Measurements from ENCODE around the gene C1R.
"Not testable (repeated sequence)": the region's sequence is repeated elsewhere in the genome, so short reads cannot be mapped to it uniquely, and the experiment has no call there.

The C1R gene

DNA sequence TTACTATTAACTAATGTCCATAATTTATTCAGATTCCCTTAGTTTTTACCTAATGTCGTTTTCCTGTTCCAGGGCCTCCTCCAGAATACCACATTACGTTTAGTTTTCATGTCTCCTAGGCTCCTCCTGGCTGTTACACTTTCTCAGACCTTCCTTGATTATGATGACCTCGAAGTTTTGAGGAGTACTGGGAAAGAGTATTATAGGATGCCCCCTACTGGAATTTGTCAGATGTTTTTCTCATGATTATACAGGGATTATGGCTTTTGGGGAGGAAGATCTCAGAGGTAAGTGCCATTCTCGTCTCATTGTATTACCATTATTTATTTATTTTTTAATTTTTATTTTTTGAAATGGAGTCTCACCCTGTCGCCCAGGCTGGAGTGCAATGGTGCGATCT, 49.4 kb downstream of the C1R start:
- Histone ChIP-seq H3K4me2 (ENCODE audit: low read depth, low read length, poor library complexity, severe bottlenecking) (no peak overlapping the region), H2AFZ (ENCODE audit: low read depth, low read length, severe bottlenecking) (no peak overlapping the region), H3K4me3 (ENCODE audit: insufficient read depth, low read length, poor library complexity, severe bottlenecking) (no peak overlapping the region), H4K20me1 (ENCODE audit: low read depth, low read length) (no peaks in the 10 kb centered on the region), H3K27ac (ENCODE audit: low read depth, low read length) (no peak overlapping the region), H3F3A (ENCODE audit: insufficient read depth) (no peaks in the 10 kb centered on the region), H3K9me2 (replicated peaks; ENCODE audit: insufficient read depth, low read length) (no peaks in the 10 kb centered on the region), H3K27me3 (ENCODE audit: low read length) (no peaks in the 10 kb centered on the region), H3K9me3 (ENCODE audit: insufficient read depth, low read length) (no peaks in the 10 kb centered on the region), H3K36me3 (ENCODE audit: low read length) (no peaks in the 10 kb centered on the region), H3K9ac (ENCODE audit: low read length) (no peak overlapping the region), H3K79me2 (ENCODE audit: insufficient read depth, low read length) (no peaks in the 10 kb centered on the region)
- TF ChIP-seq EZH2phosphoT487 (conservative IDR thresholded peaks at IDR 0.05; ENCODE audit: low read length) = no peak
- TF ChIP-seq, protein P1, sequence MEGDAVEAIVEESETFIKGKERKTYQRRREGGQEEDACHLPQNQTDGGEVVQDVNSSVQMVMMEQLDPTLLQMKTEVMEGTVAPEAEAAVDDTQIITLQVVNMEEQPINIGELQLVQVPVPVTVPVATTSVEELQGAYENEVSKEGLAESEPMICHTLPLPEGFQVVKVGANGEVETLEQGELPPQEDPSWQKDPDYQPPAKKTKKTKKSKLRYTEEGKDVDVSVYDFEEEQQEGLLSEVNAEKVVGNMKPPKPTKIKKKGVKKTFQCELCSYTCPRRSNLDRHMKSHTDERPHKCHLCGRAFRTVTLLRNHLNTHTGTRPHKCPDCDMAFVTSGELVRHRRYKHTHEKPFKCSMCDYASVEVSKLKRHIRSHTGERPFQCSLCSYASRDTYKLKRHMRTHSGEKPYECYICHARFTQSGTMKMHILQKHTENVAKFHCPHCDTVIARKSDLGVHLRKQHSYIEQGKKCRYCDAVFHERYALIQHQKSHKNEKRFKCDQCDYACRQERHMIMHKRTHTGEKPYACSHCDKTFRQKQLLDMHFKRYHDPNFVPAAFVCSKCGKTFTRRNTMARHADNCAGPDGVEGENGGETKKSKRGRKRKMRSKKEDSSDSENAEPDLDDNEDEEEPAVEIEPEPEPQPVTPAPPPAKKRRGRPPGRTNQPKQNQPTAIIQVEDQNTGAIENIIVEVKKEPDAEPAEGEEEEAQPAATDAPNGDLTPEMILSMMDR (IDR thresholded peaks at IDR 0.05; ENCODE audit: insufficient read depth, low read length, poor library complexity, severe bottlenecking) = no peak

- TF ChIP-seq EZH2phosphoT487 (conservative IDR thresholded peaks at IDR 0.05; ENCODE audit: low read length) = no peak
- TF ChIP-seq, protein P1 (IDR thresholded peaks at IDR 0.05; ENCODE audit: insufficient read depth, low read length, poor library complexity, severe bottlenecking) = no peak
- Histone ChIP-seq H3K27ac (ENCODE audit: low read depth, low read length) (no peak overlapping the region), H3K36me3 (ENCODE audit: low read length) (no peaks in the 10 kb centered on the region), H3K79me2 (ENCODE audit: insufficient read depth, low read length) (no peaks in the 10 kb centered on the region), H3K4me2 (ENCODE audit: low read depth, low read length, poor library complexity, severe bottlenecking) (no peak overlapping the region), H3K4me3 (ENCODE audit: insufficient read depth, low read length, poor library complexity, severe bottlenecking) (no peak overlapping the region), H3F3A (ENCODE audit: insufficient read depth) (no peaks in the 10 kb centered on the region), H3K9me3 (ENCODE audit: insufficient read depth, low read length) (no peaks in the 10 kb centered on the region), H3K27me3 (ENCODE audit: low read length) (no peaks in the 10 kb centered on the region), H3K9ac (ENCODE audit: low read length) (no peak overlapping the region), H4K20me1 (ENCODE audit: low read depth, low read length) (no peaks in the 10 kb centered on the region), H2AFZ (ENCODE audit: low read depth, low read length, severe bottlenecking) (no peak overlapping the region), H3K9me2 (replicated peaks; ENCODE audit: insufficient read depth, low read length) (no peaks in the 10 kb centered on the region)
These were observed 52.8 kb downstream of the C1R start for GRCh38 chr12:7039403-7039802.

GRCh38 chr12:7038591-7038990, 53.7 kb downstream of the C1R start:
- TF ChIP-seq, protein P1 (IDR thresholded peaks at IDR 0.05; ENCODE audit: insufficient read depth, low read length, poor library complexity, severe bottlenecking) = no peak
- TF ChIP-seq EZH2phosphoT487 (conservative IDR thresholded peaks at IDR 0.05; ENCODE audit: low read length) = no peak
- no peaks in the 10 kb centered on the region for H3K9me3 ChIP-seq (ENCODE audit: insufficient read depth, low read length)
- H2AFZ ChIP-seq (ENCODE audit: low read depth, low read length, severe bottlenecking) = no peak overlapping the region
- no peak overlapping the region for H3K4me3 ChIP-seq (ENCODE audit: insufficient read depth, low read length, poor library complexity, severe bottlenecking)
- H3F3A ChIP-seq (ENCODE audit: insufficient read depth) = no peaks in the 10 kb centered on the region
- H3K36me3 ChIP-seq (ENCODE audit: low read length) = no peaks in the 10 kb centered on the region
- H4K20me1 ChIP-seq (ENCODE audit: low read depth, low read length) = no peaks in the 10 kb centered on the region
- H3K4me2 ChIP-seq (ENCODE audit: low read depth, low read length, poor library complexity, severe bottlenecking) = no peak overlapping the region
- no peaks in the 10 kb centered on the region for H3K9me2 ChIP-seq (replicated peaks; ENCODE audit: insufficient read depth, low read length)
- H3K79me2 ChIP-seq (ENCODE audit: insufficient read depth, low read length) = no peaks in the 10 kb centered on the region
- H3K27me3 ChIP-seq (ENCODE audit: low read length) = no peaks in the 10 kb centered on the region
- no peak overlapping the region for H3K9ac ChIP-seq (ENCODE audit: low read length)
- H3K27ac ChIP-seq (ENCODE audit: low read depth, low read length) = no peak overlapping the region

GRCh38 chr12:7037411-7037810, 54.8 kb downstream of the C1R start:
- not testable (repeated sequence) for H3F3A ChIP-seq (ENCODE audit: insufficient read depth)

More at GRCh38 chr12:7037411-7037810, 54.8 kb downstream of the C1R start:
- not testable (repeated sequence) for H3K27me3 ChIP-seq (ENCODE audit: low read length); H3K9me2 ChIP-seq (replicated peaks; ENCODE audit: insufficient read depth, low read length); H3K9me3 ChIP-seq (ENCODE audit: insufficient read depth, low read length); H3K4me3 ChIP-seq (ENCODE audit: insufficient read depth, low read length, poor library complexity, severe bottlenecking); H3K79me2 ChIP-seq (ENCODE audit: insufficient read depth, low read length); H3K4me2 ChIP-seq (ENCODE audit: low read depth, low read length, poor library complexity, severe bottlenecking); H3K9ac ChIP-seq (ENCODE audit: low read length); H2AFZ ChIP-seq (ENCODE audit: low read depth, low read length, severe bottlenecking); H3K27ac ChIP-seq (ENCODE audit: low read depth, low read length); H3K36me3 ChIP-seq (ENCODE audit: low read length); H4K20me1 ChIP-seq (ENCODE audit: low read depth, low read length)
